ENCODE data around the gene CTTNBP2NL.

GRCh38 chr1:112356765-112357164, 39.2 kb upstream of the CTTNBP2NL start:
- no peak for TF ChIP-seq POLR2AphosphoS5 (IDR thresholded peaks at IDR 0.05)
- no peak for TF ChIP-seq POLR2A (IDR thresholded peaks at IDR 0.05)
- TF ChIP-seq CTCF (IDR thresholded peaks at IDR 0.05) = no peak

Measured in stomach (tissue), 4 donors.